ENCODE results near the gene MAPK6.
"Not testable (repeated sequence)": the region's sequence is repeated elsewhere in the genome, so short reads cannot be mapped to it uniquely, and the experiment has no call there.

Gene MAPK6

DNA sequence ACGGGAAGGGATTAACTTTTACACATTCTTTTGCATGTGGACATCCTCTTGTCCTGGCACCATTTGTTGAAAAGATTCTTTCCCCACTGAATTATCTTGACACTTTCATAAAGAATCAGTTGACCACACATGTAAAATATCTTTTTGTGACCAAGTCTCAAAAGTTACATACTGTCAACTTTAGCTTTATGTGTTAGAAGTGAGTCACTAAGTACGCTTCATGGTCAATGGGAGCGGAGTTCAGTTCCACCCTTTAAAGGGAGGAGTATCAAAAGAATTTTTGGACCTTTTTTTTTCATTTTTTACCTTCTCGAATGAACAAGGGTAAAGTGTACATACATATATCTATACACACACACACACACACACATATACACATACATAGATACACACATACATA is 35.4 kb downstream of the MAPK6 start:
- no peak for ATAC-seq
- no peaks in the 10 kb centered on the region for H3K4me1 Mint-ChIP-seq
- H3K27ac Mint-ChIP-seq: no peak overlapping the region

DNA sequence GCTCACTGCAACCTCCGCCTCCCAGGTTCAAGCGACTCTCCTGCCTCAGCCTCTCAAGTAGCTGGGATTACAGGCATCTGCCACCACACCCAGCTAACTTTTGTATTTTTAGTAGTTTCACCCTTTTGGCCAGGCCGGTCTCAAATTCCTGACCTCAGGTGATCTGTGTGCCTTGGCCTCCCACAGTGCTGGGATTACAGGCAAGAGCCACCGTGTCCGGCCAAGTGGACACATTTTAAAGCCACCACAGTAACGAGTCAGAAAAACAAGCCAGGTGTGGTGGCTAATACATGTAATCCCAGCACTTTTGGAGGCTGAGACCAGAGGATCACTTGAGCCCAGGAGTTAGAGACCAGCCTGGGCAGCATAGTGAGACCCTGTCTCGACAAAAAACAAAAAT is 35.8 kb downstream of the MAPK6 start:
- not testable (repeated sequence) for ATAC-seq, H3K27ac Mint-ChIP-seq, H3K4me1 Mint-ChIP-seq, H3K9me3 Mint-ChIP-seq, H3K4me3 Mint-ChIP-seq, H3K27me3 Mint-ChIP-seq
- peaks cover 24% of the 10 kb centered on the region for H3K36me3 Mint-ChIP-seq

More for the DNA sequence above, 35.4 kb downstream of the MAPK6 start:
- H3K9me3 Mint-ChIP-seq: no peaks in the 10 kb centered on the region
- peaks cover 24% of the 10 kb centered on the region for H3K36me3 Mint-ChIP-seq
- H3K27me3 Mint-ChIP-seq: no peaks in the 10 kb centered on the region
- H3K4me3 Mint-ChIP-seq: no peak overlapping the region

DNA sequence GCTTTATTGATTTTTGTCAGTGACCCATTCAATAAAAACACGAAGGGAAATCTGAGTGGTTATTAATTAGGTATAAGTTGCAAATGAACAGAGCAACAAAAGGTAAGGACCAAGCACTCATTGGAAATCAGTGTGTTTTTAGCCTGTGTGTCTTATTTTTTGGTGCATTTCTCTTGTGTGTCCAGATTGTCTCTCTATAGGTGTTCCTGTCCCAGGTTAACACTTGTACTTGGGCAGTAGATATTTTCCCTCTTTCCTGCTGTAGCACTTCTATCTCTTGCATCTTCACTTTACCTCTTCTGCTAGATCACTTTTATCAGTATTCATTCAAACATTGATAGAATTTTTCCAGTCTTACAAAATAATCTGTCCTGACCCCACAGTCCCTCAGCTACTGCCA is 37.0 kb downstream of the MAPK6 start:
- no peak overlapping the region for H3K4me3 Mint-ChIP-seq
- no peaks in the 10 kb centered on the region for H3K4me1 Mint-ChIP-seq
- no peak overlapping the region for H3K27ac Mint-ChIP-seq
- H3K27me3 Mint-ChIP-seq: no peaks in the 10 kb centered on the region
- H3K36me3 Mint-ChIP-seq: peaks cover 26% of the 10 kb centered on the region
- no peaks in the 10 kb centered on the region for H3K9me3 Mint-ChIP-seq
- no peak for ATAC-seq

DNA sequence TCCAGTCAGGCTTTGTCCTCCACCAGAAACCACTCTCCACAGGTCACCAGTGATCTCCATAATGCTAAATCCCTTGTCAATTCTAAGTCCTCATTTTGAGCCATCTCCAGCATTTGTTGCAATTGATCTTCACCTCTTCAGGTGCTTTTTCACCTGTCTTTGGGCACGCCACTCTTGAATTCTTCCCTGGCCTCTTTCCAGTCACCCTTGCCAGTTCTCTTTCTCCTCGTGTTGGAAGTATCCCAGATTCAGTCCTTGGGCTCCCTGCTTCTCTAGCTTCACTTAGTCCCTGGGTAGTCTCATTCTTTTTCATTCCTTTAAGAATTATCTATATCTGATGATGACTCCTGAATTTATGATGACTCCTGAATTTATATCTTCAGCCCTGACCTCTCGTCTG is 37.5 kb downstream of the MAPK6 start:
- H3K9me3 Mint-ChIP-seq: no peaks in the 10 kb centered on the region

DNA sequence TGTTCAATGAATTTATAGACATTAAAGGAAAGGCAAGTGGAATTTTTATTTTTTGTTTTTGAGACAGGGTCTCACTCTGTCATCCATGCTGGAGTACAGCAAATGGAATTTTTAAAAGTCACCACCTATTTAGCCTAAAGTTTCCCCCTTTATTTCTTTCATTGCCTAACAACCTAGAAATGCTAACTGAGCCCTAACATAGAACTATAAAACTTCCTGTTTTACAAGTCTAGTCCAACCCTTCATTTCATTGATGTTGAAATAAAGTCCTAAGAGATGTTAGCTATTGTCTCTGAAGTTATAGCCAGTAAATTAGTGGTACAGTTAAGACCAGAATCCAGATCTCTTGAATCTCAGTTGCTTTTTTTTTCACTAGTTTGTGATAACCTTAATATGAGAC is 39.0 kb downstream of the MAPK6 start:
- no peaks in the 10 kb centered on the region for H3K9me3 Mint-ChIP-seq
- H3K4me3 Mint-ChIP-seq: no peak overlapping the region
- H3K36me3 Mint-ChIP-seq: peaks cover 22% of the 10 kb centered on the region
- ATAC-seq: no peak
- H3K27ac Mint-ChIP-seq: no peak overlapping the region
- no peaks in the 10 kb centered on the region for H3K27me3 Mint-ChIP-seq
- H3K4me1 Mint-ChIP-seq: no peaks in the 10 kb centered on the region

More for the DNA sequence above, 37.5 kb downstream of the MAPK6 start:
- ATAC-seq: no peak
- H3K4me1 Mint-ChIP-seq: no peaks in the 10 kb centered on the region
- no peaks in the 10 kb centered on the region for H3K27me3 Mint-ChIP-seq
- H3K4me3 Mint-ChIP-seq: no peak overlapping the region
- H3K36me3 Mint-ChIP-seq: peaks cover 26% of the 10 kb centered on the region
- no peak overlapping the region for H3K27ac Mint-ChIP-seq

DNA sequence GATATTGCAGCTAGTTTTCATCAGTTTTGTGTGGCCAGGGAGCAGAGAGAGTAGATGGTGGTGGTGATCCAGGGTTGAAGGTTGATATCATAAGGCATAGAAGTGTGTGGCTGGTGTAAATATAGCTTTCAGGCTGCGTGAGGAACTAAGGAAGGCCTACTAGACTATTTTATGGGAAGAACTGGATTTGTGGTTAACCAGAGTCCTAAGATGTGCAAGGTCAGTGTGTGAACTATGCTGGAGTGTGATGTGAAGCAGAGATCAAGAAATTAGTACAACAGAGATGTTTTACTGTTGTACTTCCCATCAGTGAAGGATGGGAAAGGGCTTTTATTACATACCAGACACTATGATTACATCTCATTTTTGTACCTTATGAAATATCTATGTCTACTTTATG is 41.5 kb downstream of the MAPK6 start:
- Mint-ChIP-seq H3K36me3 (peaks cover 34% of the 10 kb centered on the region), H3K27ac (no peak overlapping the region), H3K27me3 (no peaks in the 10 kb centered on the region), H3K4me1 (no peaks in the 10 kb centered on the region), H3K9me3 (no peaks in the 10 kb centered on the region), H3K4me3 (no peak overlapping the region)
- ATAC-seq: no peak

DNA sequence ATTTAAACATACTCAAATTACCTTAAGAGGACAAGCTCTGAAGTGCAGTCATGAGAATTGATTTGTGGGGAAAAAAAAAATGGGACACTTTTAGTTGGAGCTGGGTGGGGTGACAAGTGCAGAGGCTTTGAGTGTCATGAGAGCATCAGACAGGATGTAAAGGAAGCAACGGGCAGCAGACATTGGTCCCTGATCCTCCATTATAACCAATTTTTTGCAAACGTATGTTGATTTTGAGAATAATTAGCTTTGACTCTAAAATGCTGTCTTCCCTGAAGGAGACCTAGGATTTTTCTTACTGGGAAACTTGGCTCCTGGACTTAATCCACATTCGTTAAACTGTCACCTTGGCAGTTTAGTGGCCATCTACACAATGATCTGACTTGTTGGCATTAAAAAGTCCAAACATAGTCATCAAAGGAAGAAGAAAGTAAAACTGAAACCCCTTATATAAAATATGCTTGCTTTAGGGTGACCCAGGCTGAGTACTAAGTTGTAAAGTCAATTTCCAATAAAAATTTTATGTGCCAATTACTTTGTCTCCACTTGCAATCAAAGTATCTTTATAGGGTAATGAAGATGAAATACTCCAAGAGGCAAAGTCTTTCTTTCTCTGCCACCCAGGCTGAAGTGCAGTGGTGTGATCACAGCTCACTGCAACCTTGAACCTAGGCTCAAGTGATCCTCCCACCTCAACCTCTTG is 48.0 kb downstream of the MAPK6 start:
- Mint-ChIP-seq H3K4me3 (no peak overlapping the region), H3K36me3 (peaks cover 33% of the 10 kb centered on the region), H3K9me3 (no peaks in the 10 kb centered on the region), H3K27me3 (no peaks in the 10 kb centered on the region), H3K4me1 (peaks cover 7% of the 10 kb centered on the region), H3K27ac (no peak overlapping the region)
- no peak for ATAC-seq

DNA sequence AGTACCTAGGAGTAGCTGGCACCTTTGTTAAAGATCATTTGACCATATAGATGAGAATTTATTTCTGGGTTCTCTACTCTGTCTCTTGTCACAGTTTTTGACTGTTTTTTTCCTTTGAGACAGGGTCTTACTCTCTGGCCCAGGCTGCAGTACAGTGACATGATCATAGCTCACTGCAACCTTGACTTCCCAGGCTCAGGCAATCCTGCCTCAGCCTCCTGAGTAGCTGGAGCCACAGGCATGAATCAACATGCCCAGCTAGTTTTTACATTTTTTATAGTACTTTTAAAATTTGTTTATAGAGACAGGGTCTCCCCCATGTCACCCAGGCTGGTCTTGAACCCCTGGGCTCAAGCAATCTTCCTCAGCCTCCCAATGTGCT is 48.5 kb downstream of the MAPK6 start:
- no peaks in the 10 kb centered on the region for H3K27me3 Mint-ChIP-seq
- H3K27ac Mint-ChIP-seq: no peak overlapping the region
- no peak overlapping the region for H3K4me3 Mint-ChIP-seq
- H3K9me3 Mint-ChIP-seq: no peaks in the 10 kb centered on the region
- peaks cover 33% of the 10 kb centered on the region for H3K36me3 Mint-ChIP-seq
- peaks cover 7% of the 10 kb centered on the region for H3K4me1 Mint-ChIP-seq
- ATAC-seq: no peak

DNA sequence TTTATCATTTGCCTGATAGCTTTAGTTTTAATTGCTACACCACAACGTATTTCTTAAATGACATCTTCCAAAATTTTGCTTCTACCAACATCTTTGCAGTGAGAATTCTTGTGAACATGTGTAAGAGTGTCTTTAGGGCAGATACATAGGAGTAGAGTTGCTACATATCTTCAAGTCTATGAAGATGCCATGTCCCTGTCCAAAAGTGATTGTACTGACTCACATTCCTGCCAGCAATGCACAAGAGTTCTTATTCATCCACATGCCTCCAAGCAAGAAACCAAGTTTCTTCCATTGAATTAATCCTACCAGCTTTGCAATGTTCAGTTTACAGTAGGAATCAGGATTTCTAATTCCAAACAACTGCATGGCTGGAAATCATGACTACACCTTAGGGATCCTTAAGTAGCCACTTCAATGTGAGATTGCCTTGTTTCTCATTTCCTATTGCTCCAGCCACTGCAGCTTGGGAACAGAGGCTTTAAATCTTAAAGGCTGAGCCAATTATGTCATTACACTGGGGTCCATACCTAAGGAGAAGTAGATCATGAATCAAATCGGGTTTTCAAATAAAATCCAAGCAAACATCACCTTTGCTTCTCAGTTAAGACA is 49.1 kb downstream of the MAPK6 start:
- Mint-ChIP-seq H3K9me3 (no peaks in the 10 kb centered on the region), H3K27ac (no peak overlapping the region), H3K4me1 (peaks cover 7% of the 10 kb centered on the region), H3K27me3 (no peaks in the 10 kb centered on the region), H3K36me3 (peaks cover 27% of the 10 kb centered on the region), H3K4me3 (no peak overlapping the region)
- ATAC-seq: no peak

DNA sequence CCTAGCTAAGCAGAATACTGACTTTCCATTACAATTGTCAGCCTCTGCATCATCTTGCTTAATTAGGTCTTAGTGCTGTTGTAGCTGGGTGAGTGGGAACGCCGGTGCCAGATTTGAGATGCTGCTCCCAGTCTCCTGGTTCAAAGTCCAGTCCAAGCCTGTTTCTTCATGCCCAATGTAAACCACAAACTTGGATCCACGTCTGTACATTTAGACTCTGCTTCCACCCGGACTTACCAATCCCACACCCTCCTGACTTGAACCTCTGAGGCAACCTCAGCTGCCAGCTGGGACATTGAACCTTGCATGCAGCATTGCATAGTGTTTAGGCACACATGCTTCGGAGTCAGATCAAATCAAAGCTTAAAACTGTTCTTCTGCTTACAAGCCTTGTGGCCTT is 50.5 kb downstream of the MAPK6 start:
- no peak for ATAC-seq
- H3K4me3 Mint-ChIP-seq: no peak overlapping the region
- H3K4me1 Mint-ChIP-seq: peaks cover 7% of the 10 kb centered on the region
- no peak overlapping the region for H3K27ac Mint-ChIP-seq
- H3K36me3 Mint-ChIP-seq: peaks cover 13% of the 10 kb centered on the region
- no peaks in the 10 kb centered on the region for H3K27me3 Mint-ChIP-seq
- no peaks in the 10 kb centered on the region for H3K9me3 Mint-ChIP-seq

DNA sequence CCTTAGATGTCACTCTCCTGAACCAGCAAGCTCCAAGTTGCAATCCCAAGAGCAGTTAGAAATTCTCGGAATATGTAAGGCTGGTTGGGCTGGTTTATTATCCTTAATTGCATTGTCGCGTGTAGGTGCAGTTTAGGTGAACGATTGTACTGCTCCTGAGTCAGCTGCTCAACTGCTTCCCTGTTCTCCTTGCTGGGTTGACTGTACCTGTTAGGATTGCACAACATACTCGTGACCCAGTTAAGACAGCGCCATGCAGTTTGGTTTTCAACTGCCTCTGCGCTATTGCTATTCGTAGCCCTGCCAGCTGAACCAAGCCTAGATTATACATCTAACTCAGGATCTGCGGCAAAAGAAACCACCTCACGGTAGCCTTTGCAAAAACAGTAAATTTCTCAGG is 52.6 kb downstream of the MAPK6 start:
- H3K27ac Mint-ChIP-seq: no peak overlapping the region
- H3K9me3 Mint-ChIP-seq: no peaks in the 10 kb centered on the region
- no peaks in the 10 kb centered on the region for H3K27me3 Mint-ChIP-seq
- ATAC-seq: no peak
- H3K4me1 Mint-ChIP-seq: peaks cover 5% of the 10 kb centered on the region
- no peak overlapping the region for H3K4me3 Mint-ChIP-seq
- H3K36me3 Mint-ChIP-seq: peaks cover 2% of the 10 kb centered on the region

DNA sequence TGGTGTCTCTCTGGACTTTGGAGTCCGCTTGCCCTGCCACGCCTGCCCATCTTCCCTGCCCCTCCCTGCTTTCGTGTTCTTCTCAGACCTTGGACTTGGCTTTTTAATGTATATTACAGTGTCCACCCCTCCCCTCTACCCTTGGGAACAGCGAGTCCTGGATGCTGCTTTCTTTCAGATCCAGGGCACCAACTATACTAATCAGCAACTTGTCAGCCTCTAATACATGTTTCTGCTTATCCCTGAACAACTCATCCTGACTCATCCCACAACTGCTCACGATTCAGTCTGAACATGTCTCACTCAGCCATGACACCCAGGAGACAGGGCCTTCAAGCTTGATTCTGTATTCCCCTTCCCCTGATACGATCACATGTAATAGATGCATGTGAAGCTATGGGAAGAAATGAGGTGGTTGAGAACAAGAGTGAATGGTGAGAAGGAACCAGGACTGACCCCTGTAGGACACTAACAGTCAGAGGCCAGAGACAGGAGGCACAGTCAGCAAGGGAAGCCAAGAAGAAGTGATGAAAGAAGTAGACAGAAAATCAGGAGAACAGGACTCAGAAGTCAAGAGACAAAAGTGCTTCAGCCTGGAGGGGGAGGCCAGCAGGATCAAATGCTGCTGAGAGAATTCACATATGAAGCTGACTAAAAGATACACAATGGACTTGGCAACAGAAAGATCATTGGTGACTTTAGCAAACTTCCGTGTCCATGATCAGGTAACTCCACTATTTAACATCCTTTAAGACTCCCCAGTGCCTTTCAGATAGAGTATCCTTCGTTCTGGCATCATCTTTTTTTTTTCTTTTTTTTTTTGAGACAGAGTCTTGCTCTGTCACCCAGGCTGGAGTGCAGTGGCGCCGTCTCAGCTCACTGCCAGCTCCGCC is 58.1 kb downstream of the MAPK6 start:
- no peaks in the 10 kb centered on the region for H3K36me3 Mint-ChIP-seq
- ATAC-seq: peak; percentile 24
- peaks cover 15% of the 10 kb centered on the region for H3K4me1 Mint-ChIP-seq
- H3K4me3 Mint-ChIP-seq: no peak overlapping the region
- H3K27me3 Mint-ChIP-seq: peaks cover 11% of the 10 kb centered on the region
- no peaks in the 10 kb centered on the region for H3K9me3 Mint-ChIP-seq
- H3K27ac Mint-ChIP-seq: peak overlapping the region; percentile 0

DNA sequence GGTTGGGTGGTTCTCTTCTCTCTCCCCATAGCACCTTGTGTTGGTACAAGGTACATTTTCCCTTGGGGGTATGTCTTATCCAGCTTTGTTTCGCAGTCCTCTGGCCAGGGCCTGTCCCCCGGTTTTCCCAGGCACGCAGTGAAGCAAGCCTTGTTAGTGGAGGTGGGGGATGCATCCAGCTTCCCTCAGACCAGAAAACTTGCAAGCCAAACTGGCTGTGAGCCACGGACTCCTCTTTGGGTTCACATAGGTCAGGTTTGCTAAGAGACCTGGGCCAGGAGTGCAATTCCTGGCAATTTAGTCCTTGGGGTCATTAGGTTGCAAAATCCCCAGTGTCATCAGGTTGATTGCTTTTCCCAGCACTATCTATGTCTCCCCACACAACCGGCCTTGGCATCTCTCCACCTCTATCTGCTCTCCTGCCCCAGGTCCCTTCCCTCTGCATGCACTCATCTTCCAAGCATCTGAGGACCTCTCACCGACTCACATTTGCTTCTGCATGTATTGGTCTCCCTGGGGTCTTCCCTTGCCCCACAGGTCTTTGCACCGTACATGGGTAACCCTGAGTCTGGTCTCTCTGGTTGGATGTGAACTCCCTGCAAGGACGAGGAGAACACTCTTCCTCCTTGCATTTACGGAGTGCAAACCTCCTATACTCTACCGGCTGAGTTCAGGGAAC is 59.3 kb downstream of the MAPK6 start:
- Mint-ChIP-seq H3K27ac (peak overlapping the region; percentile 11), H3K4me1 (peaks cover 27% of the 10 kb centered on the region), H3K4me3 (no peak overlapping the region), H3K9me3 (no peaks in the 10 kb centered on the region), H3K27me3 (peaks cover 11% of the 10 kb centered on the region), H3K36me3 (no peaks in the 10 kb centered on the region)
- no peak for ATAC-seq

DNA sequence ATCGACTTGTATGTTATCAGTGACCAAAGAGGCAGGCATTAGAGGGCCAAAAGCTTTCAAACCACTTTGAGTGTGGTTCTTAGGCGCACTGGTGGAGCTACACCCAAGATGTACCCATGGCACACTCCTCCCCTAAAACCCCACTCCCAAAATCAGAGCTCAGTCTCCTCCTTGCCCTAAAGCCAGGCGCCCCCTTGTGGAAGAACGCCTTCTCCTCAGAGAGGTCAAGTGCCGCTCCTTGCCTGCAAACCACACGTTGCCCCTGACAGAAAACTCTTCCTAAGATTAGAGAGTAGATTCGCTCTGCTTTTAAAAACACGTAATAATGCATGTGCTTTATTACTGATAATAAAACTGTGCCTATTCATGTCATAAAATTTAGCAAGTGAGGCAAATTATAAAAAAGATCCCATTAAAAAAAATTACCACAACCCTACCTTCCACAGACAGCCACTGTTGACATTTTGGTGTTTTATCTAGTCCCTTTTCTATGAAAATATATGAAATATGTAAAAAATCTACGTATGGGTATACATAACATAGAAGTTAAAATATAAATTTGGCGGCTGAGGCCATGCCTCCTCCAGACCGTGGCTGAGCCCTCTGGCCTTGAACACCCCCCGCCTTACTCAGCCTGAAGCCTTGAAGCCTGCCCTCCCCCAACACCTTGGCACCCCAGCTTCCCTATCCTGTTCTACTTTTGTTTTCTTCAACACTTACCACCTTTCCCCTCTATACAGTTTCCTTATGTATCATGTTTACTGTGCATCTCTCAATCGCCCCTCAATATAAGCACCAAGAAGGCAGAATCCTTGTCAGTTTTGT is 60.1 kb downstream of the MAPK6 start:
- Mint-ChIP-seq H3K27ac (peak overlapping the region; percentile 11), H3K27me3 (peaks cover 11% of the 10 kb centered on the region), H3K36me3 (no peaks in the 10 kb centered on the region), H3K9me3 (no peaks in the 10 kb centered on the region), H3K4me3 (no peak overlapping the region), H3K4me1 (peaks cover 33% of the 10 kb centered on the region)
- peak; percentile 66 for ATAC-seq

Data from stimulated activated memory B cell treated with anti-CD40 and anti-IgM and Interleukin-4, amounts not matched to agents 10 μg/mL and 1 μg/mL and 100 μg/mL, for 72 hours (primary cell).